ENCODE measurements around the gene PROZ.

The PROZ gene

GRCh38 chr13:113120300-113121182, 37.9 kb upstream of the PROZ start:
- no peak for DNase-seq

DNA sequence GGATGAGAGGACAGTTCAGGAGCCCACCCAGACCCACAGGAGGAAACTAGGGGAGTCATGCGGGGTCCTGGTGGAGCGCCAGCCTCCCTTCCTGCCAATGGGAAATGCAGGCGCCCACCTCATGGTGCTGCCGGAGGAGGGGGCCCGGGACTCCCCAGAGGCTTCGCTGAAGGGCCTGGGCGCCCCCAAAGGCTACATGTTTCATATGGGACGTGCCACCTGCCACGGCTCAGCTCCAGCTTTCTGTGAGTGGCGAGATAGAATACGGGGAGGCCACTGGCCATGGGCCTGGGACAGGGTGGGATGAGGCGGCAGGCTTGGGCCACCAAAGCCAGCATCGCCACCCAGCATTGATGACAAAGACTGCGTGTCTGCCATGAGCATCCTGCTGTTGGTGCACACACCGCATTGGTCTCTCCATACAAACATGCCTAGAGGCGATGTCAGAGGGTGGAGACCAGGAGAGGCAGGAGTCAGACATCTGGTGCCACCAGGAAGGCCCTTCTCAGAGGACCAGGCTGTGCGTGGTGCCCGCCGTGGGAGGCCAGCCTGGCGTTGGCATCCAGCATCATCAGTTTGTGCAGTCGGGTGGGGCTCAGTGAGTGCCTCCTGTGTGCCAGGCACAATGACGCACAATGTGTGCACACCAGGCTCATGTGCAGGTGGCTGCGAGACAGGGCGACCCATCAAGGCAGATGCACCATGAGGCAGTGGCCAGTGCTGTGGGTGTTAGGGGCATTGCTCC, 37.1 kb upstream of the PROZ start:
- DNase-seq, result peak; percentile 61

DNA sequence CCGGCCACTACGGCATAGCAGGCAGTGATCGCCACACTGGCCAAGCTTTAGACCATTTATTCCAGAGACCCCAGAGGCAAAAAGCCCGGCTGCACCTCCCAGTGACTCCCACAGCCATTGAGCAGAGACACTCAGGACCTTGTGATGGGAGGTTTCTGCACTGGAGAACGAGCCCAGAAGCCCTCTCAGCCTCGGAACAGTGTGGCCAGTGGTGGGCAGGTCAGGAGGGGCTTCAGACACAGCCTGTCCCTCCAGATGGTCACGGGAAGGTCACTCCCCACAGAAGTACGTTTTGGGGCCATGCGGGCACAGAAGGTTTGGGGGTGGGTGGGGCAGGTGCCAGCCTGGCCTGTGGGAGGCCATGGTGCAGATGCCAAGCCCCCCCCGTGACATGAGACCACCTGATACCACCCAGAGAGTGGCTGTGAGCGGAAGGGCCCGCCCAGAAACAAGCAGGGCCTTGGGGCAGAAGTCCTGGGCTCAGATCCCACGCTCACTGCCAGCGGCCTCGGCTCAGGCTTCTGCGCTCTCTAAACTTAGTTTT, 36.4 kb upstream of the PROZ start:
- no peak for DNase-seq

- no peak for DNase-seq
These were observed 35.8 kb upstream of the PROZ start, which contains the start of gene F10 for GRCh38 chr13:113122550-113123225. Gene F10 (plus strand): TSS chr13:113122799. CDS start chr13:113122856, 57 bp downstream.

DNA sequence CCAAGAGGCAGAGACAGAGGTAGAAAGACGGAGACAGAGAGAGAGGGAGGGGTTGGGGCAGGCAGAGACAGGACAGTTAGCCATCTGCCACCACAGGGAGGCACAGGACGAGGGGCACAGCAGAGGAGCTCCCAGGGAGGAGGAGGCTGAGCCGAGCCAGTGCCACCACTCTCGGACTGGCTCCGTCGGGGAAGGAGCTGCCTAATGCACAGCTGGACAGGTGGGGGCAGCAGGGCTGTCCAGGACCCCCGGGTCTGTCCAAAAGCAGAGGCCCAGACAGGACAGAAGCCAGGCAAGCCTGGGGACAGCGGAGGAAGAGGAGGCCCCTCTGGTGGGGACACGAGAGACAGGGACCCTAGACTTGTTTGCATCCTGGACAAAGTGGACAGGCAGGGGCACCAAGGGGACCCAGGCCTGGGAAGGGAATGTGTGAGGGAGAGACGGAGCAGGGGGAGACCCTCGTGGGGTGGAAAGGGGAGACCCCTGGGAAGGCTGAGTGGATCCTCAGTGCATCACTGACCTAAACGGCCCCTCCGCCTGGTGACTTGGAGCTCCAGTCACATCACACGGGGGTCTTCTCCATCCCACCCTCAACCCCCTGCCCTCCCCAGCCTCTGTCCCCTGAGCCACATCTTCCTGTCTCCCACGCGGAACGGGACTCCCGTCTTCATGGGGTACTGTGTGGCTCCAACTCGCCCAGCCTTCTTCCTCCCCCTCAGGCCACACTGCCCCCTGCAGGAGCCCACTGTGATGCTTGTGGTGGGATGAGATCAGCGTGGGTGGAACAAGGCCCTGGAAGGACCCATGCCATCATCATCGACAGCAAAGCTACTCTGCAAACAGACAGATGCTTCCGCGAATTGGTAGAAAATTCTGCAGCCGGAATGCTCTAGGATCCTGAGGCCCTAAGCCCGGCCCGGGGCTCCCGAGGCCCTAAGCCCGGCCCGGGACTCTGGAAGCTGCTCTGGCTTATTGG, 34.9 kb upstream of the PROZ start:
- no peak for DNase-seq

GRCh38 chr13:113124211-113124970, 34.1 kb upstream of the PROZ start:
- no peak for DNase-seq

GRCh38 chr13:113125506-113126264, 32.8 kb upstream of the PROZ start:
- no peak for DNase-seq

GRCh38 chr13:113126265-113127150, 31.9 kb upstream of the PROZ start:
- DNase-seq, result no peak

DNA sequence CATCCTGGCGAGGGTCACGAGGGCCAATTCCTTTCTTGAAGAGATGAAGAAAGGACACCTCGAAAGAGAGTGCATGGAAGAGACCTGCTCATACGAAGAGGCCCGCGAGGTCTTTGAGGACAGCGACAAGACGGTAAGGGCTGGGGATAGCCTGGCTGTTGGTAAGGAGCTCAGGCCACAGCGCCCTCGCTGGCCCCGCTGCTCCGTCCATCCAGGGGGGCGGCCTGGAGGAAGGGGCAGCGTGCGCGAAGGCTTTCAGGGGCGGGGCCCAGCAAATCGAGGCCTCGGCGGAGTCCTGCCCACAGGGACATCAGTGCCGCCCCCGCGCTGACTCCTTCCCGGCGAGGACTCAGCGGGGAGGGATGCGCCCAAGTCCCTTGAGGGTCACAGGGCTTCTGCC, 29.0 kb upstream of the PROZ start:
- no peak for DNase-seq

GRCh38 chr13:113129921-113130750, 28.3 kb upstream of the PROZ start:
- no peak for DNase-seq

DNA sequence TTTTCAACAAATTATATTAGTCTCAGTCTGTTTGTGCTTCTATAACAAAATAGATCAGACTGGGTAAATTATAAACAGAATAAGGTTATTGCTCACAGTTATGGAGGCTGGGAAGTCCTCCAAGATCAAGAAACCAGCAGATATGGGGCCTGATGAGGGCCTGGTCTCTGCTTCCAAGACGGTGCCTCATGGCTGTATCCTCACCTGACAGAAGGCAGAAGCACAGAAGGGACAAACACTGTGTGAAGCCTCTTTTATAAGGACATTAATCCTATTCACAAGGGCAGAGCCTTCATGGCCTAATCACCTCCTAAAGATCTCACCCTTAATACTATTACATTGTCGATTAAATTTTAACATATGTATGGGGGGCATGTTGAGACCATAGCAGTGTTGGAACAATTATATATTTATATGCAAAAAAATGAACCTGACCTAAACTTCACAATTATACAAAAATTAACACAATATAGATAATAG, 23.1 kb upstream of the PROZ start:
- DNase-seq, result no peak

DNA sequence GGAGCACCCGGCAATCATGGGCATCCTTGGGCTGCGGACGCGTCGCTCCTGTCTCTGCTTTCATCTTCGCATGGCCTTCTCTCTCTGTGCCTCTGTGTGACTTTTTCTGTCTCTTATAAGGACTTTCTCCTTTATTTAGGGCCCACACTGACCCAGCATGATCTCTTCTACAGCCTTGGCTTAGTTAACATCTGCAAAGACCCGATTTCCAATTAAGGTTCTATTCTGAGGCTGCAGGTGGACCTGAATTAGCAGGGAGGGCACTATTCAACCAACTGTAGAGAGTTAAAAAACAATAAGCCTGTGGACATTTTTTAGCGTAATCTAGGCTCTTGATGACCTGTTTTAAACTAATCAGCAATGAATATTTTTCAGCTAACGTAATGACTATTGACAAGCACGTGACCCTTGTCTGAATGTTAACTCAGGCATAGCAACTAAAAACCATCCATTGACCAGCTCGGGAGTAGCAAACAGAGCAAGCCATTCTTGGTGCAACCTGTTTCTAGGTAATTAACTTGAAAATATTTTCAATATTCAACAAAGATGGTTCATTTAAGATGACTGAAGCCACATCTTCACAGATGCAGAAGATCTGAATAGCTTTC, 20.7 kb upstream of the PROZ start:
- DNase-seq, result no peak

- peak; percentile 65 for DNase-seq
These were observed 19.5 kb upstream of the PROZ start for GRCh38 chr13:113138792-113139551.

- DNase-seq, result no peak
These were observed 18.9 kb upstream of the PROZ start for GRCh38 chr13:113139577-113139976.

- no peak for DNase-seq
These were observed 17.5 kb upstream of the PROZ start for GRCh38 chr13:113140677-113141600.

DNA sequence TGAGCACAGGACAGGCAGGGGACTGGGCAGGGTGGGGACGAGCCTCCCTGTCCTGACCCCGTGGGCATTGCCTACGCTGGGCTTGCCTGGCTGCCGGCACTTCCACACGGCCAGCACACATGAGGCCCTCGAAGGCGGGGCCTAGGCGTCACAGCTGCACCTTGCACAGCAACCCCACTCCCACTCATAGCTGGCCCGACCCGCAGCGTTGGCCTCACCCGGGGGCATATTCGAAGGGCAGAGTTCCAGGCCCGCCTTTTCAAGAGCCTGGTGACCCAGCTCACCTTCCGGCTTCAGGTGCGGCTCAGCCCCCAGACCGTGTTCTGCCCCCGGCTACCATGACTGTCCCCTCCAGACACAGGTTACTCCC, 16.9 kb upstream of the PROZ start:
- DNase-seq, result no peak
